ENCODE results near the gene SLC38A7. TPM values are rescaled to one million over a fixed set of nuclear protein-coding genes. Genes with fewer than 3 reads are reported as not detected.

SLC38A7 gene
- total and polyA plus RNA-seq, 2 donors (not counting 3 experiments of a cell fraction or from before 2014, with no cell fraction given): 33.2 to 44.4 TPM

DNA sequence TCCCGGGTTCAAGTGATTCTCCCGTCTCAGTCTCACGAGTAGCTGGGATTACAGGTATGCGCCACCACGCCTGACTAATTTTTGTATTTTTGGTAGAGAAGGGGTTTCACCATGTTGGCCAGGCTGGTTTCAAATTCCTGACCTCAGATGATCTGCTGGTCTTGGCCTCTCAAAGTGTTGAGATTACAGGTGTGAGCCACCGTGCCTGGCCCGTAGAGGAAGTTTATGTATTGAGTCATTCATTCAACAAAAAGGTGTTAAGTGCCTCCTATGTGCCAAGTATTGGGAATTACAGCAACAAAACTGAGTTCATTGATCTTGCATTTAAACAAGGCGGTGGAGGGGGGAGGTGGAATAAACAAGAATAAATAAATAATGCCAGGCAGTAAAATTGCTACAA, 44.7 kb downstream of the SLC38A7 start:
- intact Hi-C loops (cut with micrococcal nuclease): loop anchor here (10.0 kb wide), 1 partner anchor 745 kb away; no protein-coding TSS in a partner anchor
- H4K20me1 ChIP-seq (replicated peaks; ENCODE audit: control insufficient read depth, extremely low read depth, insufficient read depth, low read length): no peaks in the 10 kb centered on the region
- no peak overlapping the region for H2AFZ ChIP-seq (ENCODE audit: low read depth, low read length)
- no peaks in the 10 kb centered on the region for H3K9me3 ChIP-seq (replicated peaks; ENCODE audit: control insufficient read depth, insufficient read depth, low read length)
- no peaks in the 10 kb centered on the region for H3K9me1 ChIP-seq (replicated peaks; ENCODE audit: control insufficient read depth, extremely low read depth, insufficient read depth, low read length)
- ChIA-PET CTCF (interaction anchor here (1.6 kb wide), 1 partner anchor 21 kb away, joined by 7 read pairs; no protein-coding TSS in a partner anchor), POLR2A (no interaction called here)
- TF ChIP-seq POLR2A (IDR thresholded peaks at IDR 0.05; ENCODE audit: low read depth, low read length) (no peak), GATA2 (IDR thresholded peaks at IDR 0.05; ENCODE audit: insufficient read depth, insufficient read length, low read depth, low read length) (no peak), POLR2AphosphoS5 (IDR thresholded peaks at IDR 0.05; ENCODE audit: insufficient read depth, low read depth, low read length) (no peak), MYC (IDR thresholded peaks at IDR 0.05; ENCODE audit: low read depth, low read length) (no peak), FOS (IDR thresholded peaks at IDR 0.05; ENCODE audit: borderline replicate concordance, insufficient read depth, low read length) (no peak), JUN (IDR thresholded peaks at IDR 0.05; ENCODE audit: borderline replicate concordance, insufficient read depth, insufficient read length, low read depth) (no peak), EZH2 (IDR thresholded peaks at IDR 0.05; ENCODE audit: borderline replicate concordance, low read depth, low read length, severe bottlenecking) (no peak)
- TF ChIP-seq, protein P1, sequence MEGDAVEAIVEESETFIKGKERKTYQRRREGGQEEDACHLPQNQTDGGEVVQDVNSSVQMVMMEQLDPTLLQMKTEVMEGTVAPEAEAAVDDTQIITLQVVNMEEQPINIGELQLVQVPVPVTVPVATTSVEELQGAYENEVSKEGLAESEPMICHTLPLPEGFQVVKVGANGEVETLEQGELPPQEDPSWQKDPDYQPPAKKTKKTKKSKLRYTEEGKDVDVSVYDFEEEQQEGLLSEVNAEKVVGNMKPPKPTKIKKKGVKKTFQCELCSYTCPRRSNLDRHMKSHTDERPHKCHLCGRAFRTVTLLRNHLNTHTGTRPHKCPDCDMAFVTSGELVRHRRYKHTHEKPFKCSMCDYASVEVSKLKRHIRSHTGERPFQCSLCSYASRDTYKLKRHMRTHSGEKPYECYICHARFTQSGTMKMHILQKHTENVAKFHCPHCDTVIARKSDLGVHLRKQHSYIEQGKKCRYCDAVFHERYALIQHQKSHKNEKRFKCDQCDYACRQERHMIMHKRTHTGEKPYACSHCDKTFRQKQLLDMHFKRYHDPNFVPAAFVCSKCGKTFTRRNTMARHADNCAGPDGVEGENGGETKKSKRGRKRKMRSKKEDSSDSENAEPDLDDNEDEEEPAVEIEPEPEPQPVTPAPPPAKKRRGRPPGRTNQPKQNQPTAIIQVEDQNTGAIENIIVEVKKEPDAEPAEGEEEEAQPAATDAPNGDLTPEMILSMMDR (IDR thresholded peaks at IDR 0.05; ENCODE audit: extremely low read depth in 1 of 2, insufficient read depth in 1 of 2, low read depth in 1 of 2, low read length in 2 of 2): no peak
- TF ChIP-seq, protein P2, sequence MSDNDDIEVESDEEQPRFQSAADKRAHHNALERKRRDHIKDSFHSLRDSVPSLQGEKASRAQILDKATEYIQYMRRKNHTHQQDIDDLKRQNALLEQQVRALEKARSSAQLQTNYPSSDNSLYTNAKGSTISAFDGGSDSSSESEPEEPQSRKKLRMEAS (IDR thresholded peaks at IDR 0.05; ENCODE audit: insufficient read depth, insufficient read length): no peak
- no peak overlapping the region for H3K4me3 ChIP-seq (replicated peaks in 1 of 3; ENCODE audit: insufficient read depth in 1 of 3, low read depth in 1 of 3, low read length in 3 of 3)
- H3K27ac ChIP-seq (ENCODE audit: insufficient read depth, low read depth, low read length): no peak overlapping the region
- no peaks in the 10 kb centered on the region for H3K36me3 ChIP-seq (ENCODE audit: control insufficient read depth in 2 of 2, extremely low read depth in 1 of 2, insufficient read depth in 2 of 2, low read length in 2 of 2)
- H3K4me1 ChIP-seq (ENCODE audit: control insufficient read depth, extremely low read depth, insufficient read depth, low read length): no peaks in the 10 kb centered on the region
- DNase-seq (ENCODE audit: low read depth, low spot score) (no peak), FAIRE-seq (no peak)
- no peak overlapping the region for H3K9ac ChIP-seq (replicated peaks; ENCODE audit: extremely low read depth, insufficient read depth, low read length)
- dilution Hi-C loops (cut with MboI; ENCODE audit: extremely low pct_ligation_motif_present, low sequenced_read_pairs): no loop called here
- BruUV-seq (replicated peaks): no TSS peak
- H3K79me2 ChIP-seq (ENCODE audit: control insufficient read depth, insufficient read depth, low read length): no peaks in the 10 kb centered on the region
- peaks cover 0 to 3% of the 10 kb centered on the region in 2 experiments for H3K27me3 ChIP-seq (ENCODE audit: control insufficient read depth in 2 of 2, insufficient read depth in 2 of 2, low read length in 2 of 2)
- H3K4me2 ChIP-seq (ENCODE audit: insufficient read depth, low read length): no peak overlapping the region

All from endothelial cell of umbilical vein (primary cell).